Lower leg skin (tissue), 4 donors: Measurements from ENCODE around the gene BSPRY. TPM values are rescaled to one million over a fixed set of nuclear protein-coding genes. Genes with fewer than 3 reads are reported as not detected.

ENCODE experiments used
- DNase-seq, 2 donors: peaks; one replicate each; pipeline ENCODE4 v3.0.0-alpha.2; 2019; ENCODE audit warnings: low spot score in 2 of 2
- H3K4me3 ChIP-seq: fragments of 200-600 bp; sonication (generic); 2 replicates; pipeline ENCODE4 v1.5.1; 2017; ENCODE audit warnings: mild to moderate bottlenecking, low read depth; ENCODE audit not compliant: poor library complexity, severe bottlenecking
- CTCF ChIP-seq, 3 donors: fragments of 450-650 bp; IDR thresholded peaks; one replicate each; pipeline ENCODE4 v1.5.1; 2016; ENCODE audit warnings: antibody characterized with exemption in 3 of 3, mild to moderate bottlenecking in 3 of 3, moderate library complexity in 2 of 3
- POLR2A ChIP-seq, 2 donors: fragments of 450-650 bp; IDR thresholded peaks; one replicate each; pipeline ENCODE4 v1.6.1; 2016 to 2017; ENCODE audit warnings: antibody characterized with exemption in 2 of 2, mild to moderate bottlenecking in 1 of 2, moderate library complexity in 1 of 2
- WGBS, 2 donors: methylation state at CpG; one replicate each; pipeline ENCODE4 v1.1.5; 2018; 5-methylcytosine and 5-hydroxymethylcytosine counted together
- intact Hi-C: fragments of 100-400 bp; cut with DNase I; formaldehyde crosslinking; loops from one replicate; pipeline ENCODE4 v1.15.0; 2023; ENCODE audit warnings: low total_unique reads
- total RNA-seq, 4 donors: library from RNA; depleted of rRNA; stranded (reverse); fragments of >200 nt; gene quantifications; one replicate each; pipeline ENCODE4 v1.1.0, GENCODE V29; 2016

BSPRY gene
- total RNA-seq, 4 donors from 2014 or later: 36.9 to 56.9 (median 43.4) TPM

- H3K4me3 ChIP-seq: no peak overlapping the region
- intact Hi-C loops: no loop called here
- 88 to 94% methylated on average over 10 to 11 of the region's 11 CpGs for WGBS, 2 donors
- TF ChIP-seq POLR2A (IDR thresholded peaks at IDR 0.05) (no peak), CTCF (IDR thresholded peaks at IDR 0.05) (no peak)
- no peak for DNase-seq
Observed at GRCh38 chr9:113389451-113389850, 40.1 kb downstream of the BSPRY start.

GRCh38 chr9:113390192-113390960, 41.0 kb downstream of the BSPRY start:
- intact Hi-C loops: no loop called here
- DNase-seq: no peak
- WGBS, 2 donors: 93 to 95% methylated on average over 17 of the region's 17 CpGs
- TF ChIP-seq POLR2A (IDR thresholded peaks at IDR 0.05): no peak
- no peak for TF ChIP-seq CTCF (IDR thresholded peaks at IDR 0.05)
- no peak overlapping the region for H3K4me3 ChIP-seq

- no peak overlapping the region for H3K4me3 ChIP-seq
- WGBS, 2 donors: 91 to 97% methylated on average over 7 of the region's 7 CpGs
- intact Hi-C loops: no loop called here
- DNase-seq: no peak
- TF ChIP-seq CTCF (IDR thresholded peaks at IDR 0.05): no peak
- TF ChIP-seq POLR2A (IDR thresholded peaks at IDR 0.05): no peak
Observed at GRCh38 chr9:113391917-113392316, 42.6 kb downstream of the BSPRY start.

- TF ChIP-seq CTCF (IDR thresholded peaks at IDR 0.05) (no peak), POLR2A (IDR thresholded peaks at IDR 0.05) (no peak)
- intact Hi-C loops: no loop called here
- 88 to 92% methylated on average over 7 of the region's 7 CpGs for WGBS, 2 donors
Observed at GRCh38 chr9:113393281-113393680, 43.9 kb downstream of the BSPRY start.

GRCh38 chr9:113395000-113395861, 45.9 kb downstream of the BSPRY start:
- intact Hi-C loops: no loop called here
- no peak overlapping the region for H3K4me3 ChIP-seq
- DNase-seq: peak in 1 of 2 donors; percentile 68
- TF ChIP-seq POLR2A (IDR thresholded peaks at IDR 0.05): no peak
- TF ChIP-seq CTCF (IDR thresholded peaks at IDR 0.05): no peak
- WGBS, 2 donors: 97% methylated on average over 9 of the region's 9 CpGs

More at GRCh38 chr9:113393281-113393680, 43.9 kb downstream of the BSPRY start:
- DNase-seq: no peak
- H3K4me3 ChIP-seq: no peak overlapping the region
